ENCODE measurements around the gene IRF2.

The IRF2 gene

GRCh38 chr4:184424993-184425758 lies 49.2 kb downstream of the IRF2 start:
- TF ChIP-seq MAX (IDR thresholded peaks at IDR 0.05; ENCODE audit: low read depth, low read length): no peak
- TF ChIP-seq MYC (IDR thresholded peaks at IDR 0.05; ENCODE audit: low read depth, low read length): no peak
- TF ChIP-seq POLR2A (IDR thresholded peaks at IDR 0.05; ENCODE audit: extremely low read depth, insufficient read length): no peak
- no peak for TF ChIP-seq CTCF (IDR thresholded peaks at IDR 0.05; ENCODE audit: low read depth, low read length)
- no peak for DNase-seq (ENCODE audit: low read depth)

GRCh38 chr4:184424279-184424678 lies 50.1 kb downstream of the IRF2 start:
- no peak overlapping the region for H3K4me3 ChIP-seq (ENCODE audit: low read depth, low read length)
- TF ChIP-seq POLR2A (IDR thresholded peaks at IDR 0.05; ENCODE audit: extremely low read depth, insufficient read length): no peak
- no peak for TF ChIP-seq CTCF (IDR thresholded peaks at IDR 0.05; ENCODE audit: low read depth, low read length)
- no peak for TF ChIP-seq MAX (IDR thresholded peaks at IDR 0.05; ENCODE audit: low read depth, low read length)
- no peak for TF ChIP-seq MYC (IDR thresholded peaks at IDR 0.05; ENCODE audit: low read depth, low read length)
- DNase-seq (ENCODE audit: low read depth): no peak

More at GRCh38 chr4:184424993-184425758, 49.2 kb downstream of the IRF2 start:
- H3K4me3 ChIP-seq (ENCODE audit: low read depth, low read length): no peak overlapping the region

GRCh38 chr4:184423003-184423686 lies 51.2 kb downstream of the IRF2 start:
- no peak overlapping the region for H3K4me3 ChIP-seq (ENCODE audit: low read depth, low read length)
- TF ChIP-seq POLR2A (IDR thresholded peaks at IDR 0.05; ENCODE audit: extremely low read depth, insufficient read length) (no peak), MAX (IDR thresholded peaks at IDR 0.05; ENCODE audit: low read depth, low read length) (no peak), CTCF (IDR thresholded peaks at IDR 0.05; ENCODE audit: low read depth, low read length) (no peak), MYC (IDR thresholded peaks at IDR 0.05; ENCODE audit: low read depth, low read length) (no peak)
- DNase-seq (ENCODE audit: low read depth): no peak

GRCh38 chr4:184422378-184422777 lies 52.0 kb downstream of the IRF2 start:
- TF ChIP-seq MYC (IDR thresholded peaks at IDR 0.05; ENCODE audit: low read depth, low read length) (no peak), POLR2A (IDR thresholded peaks at IDR 0.05; ENCODE audit: extremely low read depth, insufficient read length) (no peak), CTCF (IDR thresholded peaks at IDR 0.05; ENCODE audit: low read depth, low read length) (no peak), MAX (IDR thresholded peaks at IDR 0.05; ENCODE audit: low read depth, low read length) (no peak)
- DNase-seq (ENCODE audit: low read depth): no peak
- H3K4me3 ChIP-seq (ENCODE audit: low read depth, low read length): no peak overlapping the region

- no peak overlapping the region for H3K4me3 ChIP-seq (ENCODE audit: low read depth, low read length)
- TF ChIP-seq CTCF (IDR thresholded peaks at IDR 0.05; ENCODE audit: low read depth, low read length): no peak
- TF ChIP-seq POLR2A (IDR thresholded peaks at IDR 0.05; ENCODE audit: extremely low read depth, insufficient read length): no peak
- no peak for TF ChIP-seq MYC (IDR thresholded peaks at IDR 0.05; ENCODE audit: low read depth, low read length)
- no peak for TF ChIP-seq MAX (IDR thresholded peaks at IDR 0.05; ENCODE audit: low read depth, low read length)
- DNase-seq (ENCODE audit: low read depth): no peak
Observed at GRCh38 chr4:184421533-184422155, 52.7 kb downstream of the IRF2 start.
